GM06990 (cell line): ENCODE results near the gene B4GALNT4.
"Not testable (repeated sequence)": the region's sequence is repeated elsewhere in the genome, so short reads cannot be mapped to it uniquely, and the experiment has no call there.

Experiments used
- DNase-seq: peaks from one replicate; pipeline ENCODE4 v3.0.0-alpha.2; 2011; ENCODE audit not compliant: insufficient read length; ENCODE audit errors: extremely low read depth
- H3K27me3 ChIP-seq: replicated peaks from 2 replicates; pipeline ENCODE4 v1.6.0; 2011; ENCODE audit warnings: low read length; ENCODE audit not compliant: control insufficient read depth, insufficient read depth
- H3K36me3 ChIP-seq: 2 replicates; pipeline ENCODE4 v1.5.1; 2011; ENCODE audit warnings: low read length; ENCODE audit not compliant: control insufficient read depth, insufficient read depth
- H3K4me3 ChIP-seq: replicated peaks from 2 replicates; pipeline ENCODE4 v1.5.1; 2011; ENCODE audit warnings: low read depth, mild to moderate bottlenecking, control low read depth, low read length
- CTCF ChIP-seq: IDR thresholded peaks from 2 replicates; pipeline ENCODE4 v1.5.1; 2011; ENCODE audit warnings: low read length, control low read depth, mild to moderate bottlenecking, inconsistent platforms; ENCODE audit not compliant: insufficient read depth, poor library complexity, severe bottlenecking

The B4GALNT4 gene

GRCh38 chr11:330307-330693, 39.0 kb upstream of the B4GALNT4 start:
- no peaks in the 10 kb centered on the region for H3K27me3 ChIP-seq
- no peak for TF ChIP-seq CTCF
- peak; percentile 57 for DNase-seq
- no peaks in the 10 kb centered on the region for H3K36me3 ChIP-seq
- no peak overlapping the region for H3K4me3 ChIP-seq

- TF ChIP-seq CTCF, result no peak
- Histone ChIP-seq H3K27me3 (no peaks in the 10 kb centered on the region), H3K36me3 (no peaks in the 10 kb centered on the region), H3K4me3 (no peak overlapping the region)
- peak; percentile 81 for DNase-seq
These were observed 38.5 kb upstream of the B4GALNT4 start for GRCh38 chr11:330694-331357.

GRCh38 chr11:331358-332060, 37.8 kb upstream of the B4GALNT4 start:
- Histone ChIP-seq H3K27me3 (no peaks in the 10 kb centered on the region), H3K36me3 (no peaks in the 10 kb centered on the region), H3K4me3 (no peak overlapping the region)
- no peak for DNase-seq
- TF ChIP-seq CTCF, result no peak

- Histone ChIP-seq H3K27me3 (no peaks in the 10 kb centered on the region), H3K36me3 (no peaks in the 10 kb centered on the region), H3K4me3 (no peak overlapping the region)
- no peak for DNase-seq
- TF ChIP-seq CTCF, result no peak
These were observed 36.4 kb upstream of the B4GALNT4 start for GRCh38 chr11:332651-333480.

- not testable (repeated sequence) for H3K36me3 ChIP-seq
These were observed 35.6 kb upstream of the B4GALNT4 start for GRCh38 chr11:333616-334263.

More at GRCh38 chr11:333616-334263, 35.6 kb upstream of the B4GALNT4 start:
- not testable (repeated sequence) for H3K4me3 ChIP-seq, DNase-seq, H3K27me3 ChIP-seq
